ENCODE results near the gene TSHZ3.

The TSHZ3 gene

DNA sequence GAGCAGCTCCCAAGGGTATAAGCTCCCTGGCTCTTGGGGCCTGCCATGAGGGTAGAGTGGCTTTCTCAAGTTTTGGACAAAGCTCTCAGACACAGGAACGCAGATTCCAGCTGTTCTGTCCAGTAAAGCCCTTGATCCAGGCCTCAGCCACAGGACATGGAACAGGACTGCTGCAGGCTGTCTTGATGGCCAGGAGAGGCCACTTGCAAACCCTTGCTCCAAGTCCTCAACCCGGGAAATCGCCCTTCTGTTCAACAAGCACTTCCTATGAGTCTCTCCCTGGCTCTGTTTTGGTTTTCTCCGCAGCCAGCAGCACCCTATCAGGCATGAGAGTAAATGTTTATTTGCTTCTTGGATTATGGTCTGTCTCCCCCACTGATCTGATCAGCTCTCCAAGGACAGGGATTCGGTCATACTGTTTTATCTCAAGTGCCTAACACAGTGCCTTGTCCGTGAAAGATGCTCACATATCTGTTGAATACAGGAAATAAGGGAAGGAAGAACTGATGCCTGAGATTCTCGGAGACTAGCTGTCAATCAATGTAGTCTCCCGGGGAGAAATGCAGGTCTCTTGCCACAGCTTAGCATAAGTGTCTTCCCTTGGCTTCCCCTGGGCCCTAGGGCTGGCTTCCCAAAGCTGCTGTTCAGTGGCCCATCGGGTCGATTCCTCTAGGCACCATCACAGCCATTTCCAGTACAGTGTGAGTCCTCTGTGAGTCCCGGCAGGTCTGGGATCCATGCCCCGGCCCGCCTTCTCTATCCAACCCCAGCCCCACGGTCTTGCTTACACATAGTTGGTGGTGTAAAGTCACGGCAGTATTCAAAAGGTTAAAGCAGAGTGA lies 90.8 kb downstream of the TSHZ3 start:
- ChIA-PET CTCF (no interaction called here), POLR2A (no interaction called here)
- TF ChIP-seq, protein P1, sequence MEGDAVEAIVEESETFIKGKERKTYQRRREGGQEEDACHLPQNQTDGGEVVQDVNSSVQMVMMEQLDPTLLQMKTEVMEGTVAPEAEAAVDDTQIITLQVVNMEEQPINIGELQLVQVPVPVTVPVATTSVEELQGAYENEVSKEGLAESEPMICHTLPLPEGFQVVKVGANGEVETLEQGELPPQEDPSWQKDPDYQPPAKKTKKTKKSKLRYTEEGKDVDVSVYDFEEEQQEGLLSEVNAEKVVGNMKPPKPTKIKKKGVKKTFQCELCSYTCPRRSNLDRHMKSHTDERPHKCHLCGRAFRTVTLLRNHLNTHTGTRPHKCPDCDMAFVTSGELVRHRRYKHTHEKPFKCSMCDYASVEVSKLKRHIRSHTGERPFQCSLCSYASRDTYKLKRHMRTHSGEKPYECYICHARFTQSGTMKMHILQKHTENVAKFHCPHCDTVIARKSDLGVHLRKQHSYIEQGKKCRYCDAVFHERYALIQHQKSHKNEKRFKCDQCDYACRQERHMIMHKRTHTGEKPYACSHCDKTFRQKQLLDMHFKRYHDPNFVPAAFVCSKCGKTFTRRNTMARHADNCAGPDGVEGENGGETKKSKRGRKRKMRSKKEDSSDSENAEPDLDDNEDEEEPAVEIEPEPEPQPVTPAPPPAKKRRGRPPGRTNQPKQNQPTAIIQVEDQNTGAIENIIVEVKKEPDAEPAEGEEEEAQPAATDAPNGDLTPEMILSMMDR (IDR thresholded peaks at IDR 0.05; ENCODE audit: control extremely low read depth, extremely low read depth, low read depth, missing control alignments) = no peak
- DNase-seq (ENCODE audit: extremely low spot score) = no peak

DNA sequence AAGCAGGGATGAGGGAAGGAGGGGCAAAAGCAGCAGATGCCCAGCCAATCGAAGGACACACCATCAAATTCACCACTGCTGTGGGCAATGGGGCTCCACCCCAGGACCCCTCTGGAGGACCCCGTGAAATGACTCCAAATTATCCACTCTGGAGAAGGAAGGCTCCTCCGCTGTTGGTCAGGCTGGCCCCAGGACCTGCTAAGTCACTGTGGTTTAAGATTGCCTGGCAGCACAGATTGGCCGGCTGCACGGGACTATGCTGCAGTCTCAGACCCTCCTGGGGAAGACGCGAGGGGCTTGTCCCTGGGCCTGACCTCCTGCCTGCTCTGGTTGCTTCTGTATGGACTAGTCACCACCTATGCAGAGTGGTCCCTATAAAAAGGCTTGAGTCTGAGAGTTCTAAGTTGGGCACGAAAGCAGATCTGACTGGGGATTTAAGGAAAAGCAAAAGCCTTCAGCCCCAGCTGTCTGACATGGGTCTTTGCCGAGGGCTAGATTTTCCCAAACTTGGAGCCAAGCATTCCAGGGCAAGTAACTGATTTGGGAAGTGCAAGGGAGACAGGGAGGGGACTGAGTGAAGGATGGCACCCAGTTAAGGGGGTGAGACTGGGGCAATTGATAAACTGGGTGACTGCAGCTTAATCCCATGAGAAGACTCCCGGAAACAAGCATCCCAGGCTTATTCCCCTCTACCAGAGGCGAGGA lies 91.7 kb downstream of the TSHZ3 start:
- ChIA-PET POLR2A (no interaction called here), CTCF (no interaction called here)
- DNase-seq (ENCODE audit: extremely low spot score) = no peak
- TF ChIP-seq, protein P1 (IDR thresholded peaks at IDR 0.05; ENCODE audit: control extremely low read depth, extremely low read depth, low read depth, missing control alignments) = no peak

DNA sequence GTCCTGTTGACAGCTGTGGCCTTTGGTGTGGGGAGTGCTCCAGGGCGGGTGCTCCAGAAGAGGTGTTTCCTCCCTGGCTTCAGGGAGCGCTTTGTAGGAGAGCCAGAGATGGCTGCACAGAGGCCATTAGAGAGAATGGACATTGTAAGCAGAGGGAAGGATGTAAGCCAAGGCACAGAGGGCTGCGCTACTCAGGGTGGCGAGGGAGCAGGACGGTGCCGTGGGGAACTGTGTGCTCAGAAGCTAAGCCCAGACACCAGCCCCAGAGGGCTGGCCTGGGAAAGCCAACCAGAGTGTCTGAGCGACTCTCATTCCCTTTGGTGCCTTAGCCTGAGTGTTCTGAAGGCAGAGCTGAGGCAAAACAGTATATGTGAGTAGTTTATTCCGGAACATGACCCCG lies 92.2 kb downstream of the TSHZ3 start:
- ChIA-PET CTCF (no interaction called here), POLR2A (no interaction called here)
- TF ChIP-seq, protein P1 (IDR thresholded peaks at IDR 0.05; ENCODE audit: control extremely low read depth, extremely low read depth, low read depth, missing control alignments) = no peak
- no peak for DNase-seq (ENCODE audit: extremely low spot score)

- POLR2A ChIA-PET = no interaction called here
- DNase-seq (ENCODE audit: extremely low spot score) = no peak
- CTCF ChIA-PET = no interaction called here
- TF ChIP-seq, protein P1 (IDR thresholded peaks at IDR 0.05; ENCODE audit: control extremely low read depth, extremely low read depth, low read depth, missing control alignments) = no peak
Observed at GRCh38 chr19:31256593-31256960, 92.7 kb downstream of the TSHZ3 start.

GRCh38 chr19:31255831-31256592 lies 93.2 kb downstream of the TSHZ3 start:
- no peak for DNase-seq (ENCODE audit: extremely low spot score)
- CTCF ChIA-PET = no interaction called here
- POLR2A ChIA-PET = no interaction called here
- TF ChIP-seq, protein P1 (IDR thresholded peaks at IDR 0.05; ENCODE audit: control extremely low read depth, extremely low read depth, low read depth, missing control alignments) = no peak

DNA sequence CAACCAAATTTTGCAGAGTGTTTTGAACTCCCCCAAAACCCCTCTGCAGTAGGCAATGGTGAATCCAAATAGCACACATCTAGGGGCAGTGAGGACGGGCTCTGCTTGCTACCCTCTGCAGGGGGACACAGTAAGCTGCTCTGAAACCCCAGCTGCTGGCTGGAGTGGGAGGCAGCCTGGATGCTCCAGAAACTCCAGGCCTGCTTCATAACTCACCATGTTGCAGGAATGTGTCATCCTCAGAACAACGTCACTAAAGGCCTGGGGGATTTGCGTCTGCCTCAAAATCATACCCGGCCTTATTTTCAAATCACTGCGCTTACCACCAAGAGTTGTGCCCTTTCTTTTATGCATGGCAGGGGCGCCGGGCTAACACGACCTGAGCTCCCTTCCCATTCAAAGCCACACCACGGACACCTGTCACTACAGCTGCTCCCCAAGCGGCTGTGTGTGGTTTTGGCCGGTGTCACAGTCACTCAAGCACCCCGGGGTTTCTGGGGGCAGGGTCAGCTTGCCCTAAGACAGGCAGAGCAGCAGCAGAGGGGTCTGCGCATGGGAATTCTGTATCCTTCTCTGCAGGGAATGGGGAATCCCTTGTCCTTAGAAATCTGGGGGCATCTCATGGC lies 93.9 kb downstream of the TSHZ3 start:
- CTCF ChIA-PET = no interaction called here
- POLR2A ChIA-PET = no interaction called here
- no peak for DNase-seq (ENCODE audit: extremely low spot score)
- TF ChIP-seq, protein P1 (IDR thresholded peaks at IDR 0.05; ENCODE audit: control extremely low read depth, extremely low read depth, low read depth, missing control alignments) = no peak
